GM12878 (cell line): ENCODE results near the gene NR2F1-AS1. TPM values are rescaled to one million over a fixed set of nuclear protein-coding genes. Genes with fewer than 3 reads are reported as not detected.

Experiments used
- ATAC-seq: fragments of 200-7000 bp; cut with Tn5 transposase; 3 replicates; pipeline ENCODE4 v1.9.1; 2020; ENCODE audit warnings: mild to moderate bottlenecking, moderate library complexity
- BruUV-seq: library from RNA; stranded (reverse); fragments of 400-500 nt; replicated peaks from 2 replicates; lab custom pipeline; 2021; lab: Mats Ljungman, UMichigan
- CTCF ChIA-PET: fragments of 300-600 bp; sonication (Branson Sonifier 250); formaldehyde crosslinking; extraction: SDS; loops from one replicate; lab custom pipeline; 2021; ENCODE audit warnings: inconsistent platforms; lab: Yijun Ruan, JAX
- POLR2A ChIA-PET: fragments of 350-600 bp; formaldehyde crosslinking; extraction: SDS; loops from one replicate; lab custom pipeline; 2021; ENCODE audit warnings: inconsistent platforms; lab: Charles Lee
- RAD21 ChIA-PET: fragments of 300-600 bp; sonication (Branson Sonifier 250); formaldehyde crosslinking; loops from one replicate; lab custom pipeline; 2023; ENCODE audit warnings: antibody characterized with exemption; ENCODE audit not compliant: unreplicated experiment; lab: Charles Lee
- SMC1A ChIA-PET: fragments of 300-600 bp; sonication (Branson Sonifier 250); formaldehyde crosslinking; loops from one replicate; lab custom pipeline; 2023; ENCODE audit not compliant: unreplicated experiment, uncharacterized antibody; lab: Charles Lee
- DNase-seq: peaks from one replicate; pipeline ENCODE4 v3.0.0-alpha.2; 2011; ENCODE audit warnings: low read depth, low spot score
- FAIRE-seq: peaks from 3 replicates; lab custom pipeline; 2011; peaks lifted over from hg19 to GRCh38; lab: Jason Lieb, UNC
- H2AFZ ChIP-seq: 2 replicates; pipeline ENCODE4 v1.6.0; 2011; ENCODE audit warnings: low read depth, low read length, control low read depth; ENCODE audit not compliant: control insufficient read depth
- H3K27ac ChIP-seq: 2 replicates; pipeline ENCODE4 v1.5.1; 2011; ENCODE audit warnings: control low read depth; ENCODE audit not compliant: control insufficient read depth, insufficient read depth
- H3K27me3 ChIP-seq, 2 experiments: replicated peaks in 1 of 2; 2 replicates each; pipeline versions ENCODE4 v1.6.0 to v1.6.1; 2011; ENCODE audit warnings: low read length in 1 of 2; ENCODE audit not compliant: control insufficient read depth in 2 of 2, insufficient read depth in 2 of 2
- H3K36me3 ChIP-seq, 2 experiments: 2 replicates each; pipeline ENCODE4 v1.5.1; 2011; ENCODE audit warnings: low read length in 1 of 2; ENCODE audit not compliant: control insufficient read depth in 2 of 2, insufficient read depth in 2 of 2
- H3K4me1 ChIP-seq: 2 replicates; pipeline ENCODE4 v1.6.1; 2011; ENCODE audit warnings: mild to moderate bottlenecking, low read length, moderate library complexity, mixed read lengths; ENCODE audit not compliant: control insufficient read depth, insufficient read depth
- H3K4me2 ChIP-seq: 2 replicates; pipeline ENCODE4 v1.6.0; 2011; ENCODE audit warnings: control low read depth; ENCODE audit not compliant: control insufficient read depth, insufficient read depth
- H3K4me3 ChIP-seq: fragments of 200-600 bp; sonication (generic); 2 replicates; pipeline ENCODE4 v1.5.1; 2016
- H3K79me2 ChIP-seq: 2 replicates; pipeline ENCODE4 v1.6.0; 2011; ENCODE audit warnings: low read length; ENCODE audit not compliant: control insufficient read depth, insufficient read depth
- H3K9ac ChIP-seq: 2 replicates; pipeline ENCODE4 v1.8.0; 2011; ENCODE audit warnings: low read length, control low read depth, mixed read lengths; ENCODE audit not compliant: control insufficient read depth, insufficient read depth
- H3K9me3 ChIP-seq: replicated peaks from 3 replicates; pipeline ENCODE4 v1.5.1; 2011; ENCODE audit warnings: mild to moderate bottlenecking, low read length; ENCODE audit not compliant: control insufficient read depth, insufficient read depth
- H4K20me1 ChIP-seq: 2 replicates; pipeline ENCODE4 v1.6.0; 2011; ENCODE audit not compliant: control insufficient read depth, insufficient read depth
- RAD21 ChIP-seq: IDR thresholded peaks from 2 replicates; pipeline ENCODE4 v1.6.1; 2011; ENCODE audit warnings: mild to moderate bottlenecking, low read depth, low read length, moderate library complexity; ENCODE audit not compliant: insufficient read depth
- ZBED1 ChIP-seq: IDR thresholded peaks from 2 replicates; pipeline ENCODE4 v1.6.1; 2016; ENCODE audit warnings: borderline replicate concordance
- ZNF217 ChIP-seq: fragments of 450-650 bp; IDR thresholded peaks from 2 replicates; pipeline ENCODE4 v1.6.1; 2017; ENCODE audit warnings: antibody characterized with exemption, mild to moderate bottlenecking
- WGBS: methylation state at CpG from one replicate; pipeline ENCODE4 v1.1.6; 2016; ENCODE audit warnings: low lambda C conversion rate; ENCODE audit not compliant: insufficient replicate concordance, insufficient coverage; ENCODE audit errors: missing lambda C conversion rate; 5-methylcytosine and 5-hydroxymethylcytosine counted together
- in situ Hi-C: fragments of 300-500 bp; cut with MboI; formaldehyde crosslinking; loops from 9 replicates; pipeline ENCODE4 v1.14.3; 2018; ENCODE audit warnings: mixed read lengths
- intact Hi-C: fragments of 100-400 bp; cut with micrococcal nuclease; formaldehyde crosslinking; loops from one replicate; pipeline ENCODE4 v1.14.2; 2022; ENCODE audit not compliant: unreplicated experiment
- polyA plus RNA-seq, 11 experiments: library from polyadenylated mRNA; depleted of rRNA in 4 of 11; unstranded in 6 of 11; stranded (reverse) in 5 of 11; fragments of >200 nt; fragmentation: Nextera tagmentation in 4 of 11; fragmentation: Illumina TruSeq in 1 of 11; extraction: Ambion mirVana in 4 of 11; extraction: Trizol in 1 of 11; gene quantifications; 1 replicate in 1 of 11; 2 replicates in 10 of 11; pipeline versions ENCODE4 v1.2.1 to v1.2.3, GENCODE V29; 2011 to 2016; ENCODE audit warnings: inconsistent platforms in 2 of 11, missing spikeins in 2 of 11, low read depth in 1 of 11
- total RNA-seq, 4 experiments: library from RNA; depleted of rRNA in 3 of 4; stranded (reverse); fragments of >200 nt in 3 of 4; fragmentation: Illumina TruSeq in 1 of 4; extraction: Trizol in 1 of 4; gene quantifications; 2 replicates each; pipeline versions ENCODE4 v1.2.1 to v1.2.3, GENCODE V29; 2013 to 2021
- TF ChIP-seq, protein P1 (sequence below), 3 experiments: IDR thresholded peaks in 2 of 3; conservative IDR thresholded peaks in 1 of 3; 2 replicates each; pipeline ENCODE4 v1.5.1; 2011; ENCODE audit warnings: low read depth in 3 of 3, low read length in 3 of 3, mild to moderate bottlenecking in 3 of 3, control low read depth in 2 of 3, moderate library complexity in 2 of 3, inconsistent platforms in 1 of 3, mixed read lengths in 1 of 3; ENCODE audit not compliant: control insufficient read depth in 2 of 3, insufficient read depth in 1 of 3; ENCODE audit errors: extremely low read depth in 1 of 3

The NR2F1-AS1 gene
- total and polyA plus RNA-seq, 10 of the 15 experiments (the other 5 are each of a cell fraction or from before 2014, with no cell fraction given), result 0.11 to 0.85 (median 0.27) TPM

DNA sequence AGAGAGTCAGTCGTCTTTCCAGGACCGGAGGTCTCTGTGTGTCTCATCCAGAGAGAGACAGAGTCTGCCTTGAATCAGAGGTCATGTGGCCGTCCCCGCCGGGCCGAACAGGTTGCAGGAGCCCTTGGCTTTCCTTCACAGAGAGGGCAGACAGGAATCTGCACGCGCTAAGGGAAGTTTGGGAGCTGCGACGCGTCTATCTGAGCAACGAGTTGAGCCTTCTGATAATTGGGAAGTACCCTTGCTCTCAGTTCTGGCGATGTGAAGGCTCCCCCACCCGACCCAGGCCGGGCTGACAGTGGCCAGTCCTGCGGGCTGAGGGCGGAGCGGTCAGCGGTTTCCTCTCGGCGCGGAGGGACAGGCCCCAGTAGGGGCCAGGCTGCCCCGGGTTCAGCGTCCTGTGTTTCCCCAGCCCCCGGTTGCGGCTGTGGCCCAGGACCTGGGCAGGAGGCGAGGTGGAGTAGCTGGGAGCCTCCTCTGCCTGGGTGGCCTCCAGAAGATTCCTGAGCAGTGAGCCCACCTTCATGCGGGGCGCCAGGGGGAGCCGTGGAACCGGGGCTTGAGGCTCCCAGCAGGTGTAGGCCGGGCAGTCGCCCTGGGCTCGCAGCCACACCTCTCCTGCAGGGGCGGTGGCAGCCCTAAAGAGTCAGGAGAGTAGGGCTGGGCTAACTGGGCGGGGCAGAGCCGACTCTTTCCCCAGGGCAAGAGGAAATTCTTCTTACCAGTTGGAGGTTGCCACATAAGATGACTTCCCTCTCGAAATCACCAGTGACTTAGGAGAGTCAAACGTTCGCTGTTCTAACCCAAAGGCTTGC lies 15.9 kb upstream of the NR2F1-AS1 start:
- DNase-seq (no peak), FAIRE-seq (no peak), ATAC-seq (peak; percentile 67)
- no peaks in the 10 kb centered on the region for H3K36me3 ChIP-seq
- H3K9ac ChIP-seq, result no peak overlapping the region
- peaks cover 26 to 36% of the 10 kb centered on the region in 2 experiments for H3K27me3 ChIP-seq
- H3K4me1 ChIP-seq, result no peaks in the 10 kb centered on the region
- intact Hi-C loops (no loop called here), in situ Hi-C loops (loop anchor here (5.0 to 25.0 kb wide), 2 partner anchors 210 to 1090 kb away; no protein-coding TSS in a partner anchor)
- 29% methylated on average over 39 of the region's 40 CpGs for WGBS
- H2AFZ ChIP-seq, result no peak overlapping the region
- SMC1A ChIA-PET, result interaction anchor here (1.2 to 5.9 kb wide), 4 partner anchors 10 to 209 kb away, joined by 3 to 21 read pairs (median 4); no protein-coding TSS in a partner anchor
- H3K4me2 ChIP-seq, result no peak overlapping the region
- H3K9me3 ChIP-seq, result no peaks in the 10 kb centered on the region; the same call in 1 of the 3 replicates
- no peaks in the 10 kb centered on the region for H3K79me2 ChIP-seq
- H4K20me1 ChIP-seq, result no peaks in the 10 kb centered on the region
- RAD21 ChIA-PET, result no interaction called here
- no TSS peak for BruUV-seq
- H3K4me3 ChIP-seq, result no peak overlapping the region
- POLR2A ChIA-PET, result no interaction called here
- no peak overlapping the region for H3K27ac ChIP-seq
- TF ChIP-seq, protein P1, sequence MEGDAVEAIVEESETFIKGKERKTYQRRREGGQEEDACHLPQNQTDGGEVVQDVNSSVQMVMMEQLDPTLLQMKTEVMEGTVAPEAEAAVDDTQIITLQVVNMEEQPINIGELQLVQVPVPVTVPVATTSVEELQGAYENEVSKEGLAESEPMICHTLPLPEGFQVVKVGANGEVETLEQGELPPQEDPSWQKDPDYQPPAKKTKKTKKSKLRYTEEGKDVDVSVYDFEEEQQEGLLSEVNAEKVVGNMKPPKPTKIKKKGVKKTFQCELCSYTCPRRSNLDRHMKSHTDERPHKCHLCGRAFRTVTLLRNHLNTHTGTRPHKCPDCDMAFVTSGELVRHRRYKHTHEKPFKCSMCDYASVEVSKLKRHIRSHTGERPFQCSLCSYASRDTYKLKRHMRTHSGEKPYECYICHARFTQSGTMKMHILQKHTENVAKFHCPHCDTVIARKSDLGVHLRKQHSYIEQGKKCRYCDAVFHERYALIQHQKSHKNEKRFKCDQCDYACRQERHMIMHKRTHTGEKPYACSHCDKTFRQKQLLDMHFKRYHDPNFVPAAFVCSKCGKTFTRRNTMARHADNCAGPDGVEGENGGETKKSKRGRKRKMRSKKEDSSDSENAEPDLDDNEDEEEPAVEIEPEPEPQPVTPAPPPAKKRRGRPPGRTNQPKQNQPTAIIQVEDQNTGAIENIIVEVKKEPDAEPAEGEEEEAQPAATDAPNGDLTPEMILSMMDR (IDR thresholded peaks at IDR 0.05 in 2 of 3, conservative IDR thresholded peaks at IDR 0.05 in 1 of 3; ENCODE audit: control insufficient read depth in 2 of 3, extremely low read depth in 1 of 3, insufficient read depth in 1 of 3, low read depth in 3 of 3, low read length in 3 of 3), result 0 out of 6 replicates have a peak, but pooled peaks of 2 of the 3 experiments have one; percentile 10 to 11
- TF ChIP-seq RAD21, result peak; percentile 26; the same call in 1 of the 2 replicates
- TF ChIP-seq ZBED1, result no peak
- TF ChIP-seq ZNF217, result no peak
- CTCF ChIA-PET, result interaction anchor here (1.3 kb wide), 1 partner anchor 207 kb away, joined by 4 read pairs; no protein-coding TSS in a partner anchor
